ENCODE measurements around the gene ZDHHC22.

GRCh38 chr14:77094672-77095284 lies 46.8 kb downstream of the ZDHHC22 start:
- TF ChIP-seq MAFG (CRISPR knock-in tag; IDR thresholded peaks at IDR 0.05), result no peak
- TF ChIP-seq TBX3 (IDR thresholded peaks at IDR 0.05; ENCODE audit: borderline replicate concordance), result no peak
- TF ChIP-seq MAX (IDR thresholded peaks at IDR 0.05), result no peak
- no peak for TF ChIP-seq EP300 (IDR thresholded peaks at IDR 0.05; ENCODE audit: low read depth in 2 of 2, low read length in 2 of 2)
- no peak for TF ChIP-seq EP300 (CRISPR knock-in tag; IDR thresholded peaks at IDR 0.05; ENCODE audit: borderline replicate concordance)

Measured in HepG2 (cell line).